ENCODE measurements around the gene B4GALNT4. TPM values are rescaled to one million over a fixed set of nuclear protein-coding genes. Genes with fewer than 3 reads are reported as not detected.
"Not testable (repeated sequence)": the region's sequence is repeated elsewhere in the genome, so short reads cannot be mapped to it uniquely, and the experiment has no call there.

The B4GALNT4 gene
- total and polyA plus RNA-seq, 2 donors (not counting 1 experiment from before 2014, with no cell fraction given) = 1.5 to 3.8 TPM

- Histone ChIP-seq H4K20me1 (ENCODE audit: control insufficient read depth, extremely low read depth, insufficient read depth, low read length) (no peaks in the 10 kb centered on the region), H3K4me2 (ENCODE audit: extremely low read depth, insufficient read depth, low read length) (no peak overlapping the region), H2AFZ (ENCODE audit: low read length) (no peak overlapping the region), H3K4me3 (replicated peaks in 1 of 4; ENCODE audit: control extremely low read depth in 1 of 4, insufficient read depth in 1 of 4, low read depth in 3 of 4, low read length in 4 of 4) (no peak overlapping the region), H3K27me3 (ENCODE audit: control insufficient read depth, insufficient read depth, low read length) (no peaks in the 10 kb centered on the region), H3K36me3 (ENCODE audit: control insufficient read depth, insufficient read depth, low read length) (no peaks in the 10 kb centered on the region), H3K27ac (ENCODE audit: insufficient read depth, low read length) (no peak overlapping the region), H3K9me3 (ENCODE audit: control insufficient read depth, insufficient read depth, low read depth, low read length) (no peaks in the 10 kb centered on the region), H3K4me1 (ENCODE audit: control insufficient read depth, extremely low read depth, insufficient read depth, low read length) (peaks cover 14% of the 10 kb centered on the region), H3K9ac (ENCODE audit: insufficient read depth, low read length) (no peak overlapping the region), H3K79me2 (ENCODE audit: control insufficient read depth, insufficient read depth, low read length) (no peaks in the 10 kb centered on the region)
- no peak for TF ChIP-seq EZH2 (IDR thresholded peaks at IDR 0.05; ENCODE audit: low read length, missing control alignments)
- no peak for TF ChIP-seq CTCF (conservative IDR thresholded peaks at IDR 0.05 in 1 of 2, IDR thresholded peaks at IDR 0.05 in 1 of 2; ENCODE audit: low read depth in 1 of 2, low read length in 2 of 2)
- no peak for DNase-seq (ENCODE audit: low read depth in 2 of 2)
Observed at GRCh38 chr11:327581-327923, 41.7 kb upstream of the B4GALNT4 start.

GRCh38 chr11:328012-328411 lies 41.3 kb upstream of the B4GALNT4 start:
- Histone ChIP-seq H3K9me3 (ENCODE audit: control insufficient read depth, insufficient read depth, low read depth, low read length) (no peaks in the 10 kb centered on the region), H3K27me3 (ENCODE audit: control insufficient read depth, insufficient read depth, low read length) (no peaks in the 10 kb centered on the region), H3K27ac (ENCODE audit: insufficient read depth, low read length) (no peak overlapping the region), H3K36me3 (ENCODE audit: control insufficient read depth, insufficient read depth, low read length) (no peaks in the 10 kb centered on the region), H3K4me3 (replicated peaks in 1 of 4; ENCODE audit: control extremely low read depth in 1 of 4, insufficient read depth in 1 of 4, low read depth in 3 of 4, low read length in 4 of 4) (no peak overlapping the region), H3K4me2 (ENCODE audit: extremely low read depth, insufficient read depth, low read length) (no peak overlapping the region), H3K4me1 (ENCODE audit: control insufficient read depth, extremely low read depth, insufficient read depth, low read length) (peaks cover 14% of the 10 kb centered on the region), H2AFZ (ENCODE audit: low read length) (no peak overlapping the region), H3K79me2 (ENCODE audit: control insufficient read depth, insufficient read depth, low read length) (no peaks in the 10 kb centered on the region), H4K20me1 (ENCODE audit: control insufficient read depth, extremely low read depth, insufficient read depth, low read length) (no peaks in the 10 kb centered on the region), H3K9ac (ENCODE audit: insufficient read depth, low read length) (no peak overlapping the region)
- DNase-seq (ENCODE audit: low read depth in 2 of 2) = no peak
- TF ChIP-seq EZH2 (IDR thresholded peaks at IDR 0.05; ENCODE audit: low read length, missing control alignments) (no peak), CTCF (conservative IDR thresholded peaks at IDR 0.05 in 1 of 2, IDR thresholded peaks at IDR 0.05 in 1 of 2; ENCODE audit: low read depth in 1 of 2, low read length in 2 of 2) (no peak)

GRCh38 chr11:328516-329100 lies 40.7 kb upstream of the B4GALNT4 start:
- peaks cover 14% of the 10 kb centered on the region for H3K4me1 ChIP-seq (ENCODE audit: control insufficient read depth, extremely low read depth, insufficient read depth, low read length)
- not testable (repeated sequence) for H3K9ac ChIP-seq (ENCODE audit: insufficient read depth, low read length); H4K20me1 ChIP-seq (ENCODE audit: control insufficient read depth, extremely low read depth, insufficient read depth, low read length); H3K9me3 ChIP-seq (ENCODE audit: control insufficient read depth, insufficient read depth, low read depth, low read length); H2AFZ ChIP-seq (ENCODE audit: low read length); DNase-seq (ENCODE audit: low read depth in 2 of 2); H3K36me3 ChIP-seq (ENCODE audit: control insufficient read depth, insufficient read depth, low read length); H3K4me2 ChIP-seq (ENCODE audit: extremely low read depth, insufficient read depth, low read length); H3K4me3 ChIP-seq (replicated peaks in 1 of 4; ENCODE audit: control extremely low read depth in 1 of 4, insufficient read depth in 1 of 4, low read depth in 3 of 4, low read length in 4 of 4); H3K27ac ChIP-seq (ENCODE audit: insufficient read depth, low read length); H3K27me3 ChIP-seq (ENCODE audit: control insufficient read depth, insufficient read depth, low read length); H3K79me2 ChIP-seq (ENCODE audit: control insufficient read depth, insufficient read depth, low read length)
